ENCODE measurements around the gene KCNK7.
"Not testable (repeated sequence)": the region's sequence is repeated elsewhere in the genome, so short reads cannot be mapped to it uniquely, and the experiment has no call there.

KCNK7 gene

DNA sequence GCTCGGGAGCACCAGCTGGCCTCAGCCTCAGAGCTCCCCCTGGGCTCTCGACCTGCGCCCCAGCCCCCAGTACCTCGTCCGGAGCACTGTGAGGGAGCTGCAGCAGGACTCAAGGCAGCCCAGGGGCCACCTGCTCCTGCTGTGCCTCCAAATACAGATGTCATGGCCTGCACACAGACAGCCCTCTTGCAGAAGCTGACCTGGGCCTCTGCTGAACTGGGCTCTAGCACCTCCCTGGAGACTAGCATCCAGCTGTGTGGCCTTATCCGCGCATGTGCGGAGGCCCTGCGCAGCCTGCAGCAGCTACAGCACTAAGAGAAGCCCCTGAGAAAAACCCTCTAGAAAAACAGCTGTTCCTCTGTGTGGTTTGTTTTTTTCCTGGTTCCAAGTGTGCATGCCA lies 24.2 kb downstream of the KCNK7 start:
- DNase-seq: no peak

- DNase-seq: peak; percentile 97
Measured at GRCh38 chr11:65569973-65570918, 25.4 kb downstream of the KCNK7 start, which contains the start of gene ZNRD2. Gene ZNRD2 (plus strand): TSS chr11:65570477. CDS start chr11:65570492, 15 bp downstream.

DNA sequence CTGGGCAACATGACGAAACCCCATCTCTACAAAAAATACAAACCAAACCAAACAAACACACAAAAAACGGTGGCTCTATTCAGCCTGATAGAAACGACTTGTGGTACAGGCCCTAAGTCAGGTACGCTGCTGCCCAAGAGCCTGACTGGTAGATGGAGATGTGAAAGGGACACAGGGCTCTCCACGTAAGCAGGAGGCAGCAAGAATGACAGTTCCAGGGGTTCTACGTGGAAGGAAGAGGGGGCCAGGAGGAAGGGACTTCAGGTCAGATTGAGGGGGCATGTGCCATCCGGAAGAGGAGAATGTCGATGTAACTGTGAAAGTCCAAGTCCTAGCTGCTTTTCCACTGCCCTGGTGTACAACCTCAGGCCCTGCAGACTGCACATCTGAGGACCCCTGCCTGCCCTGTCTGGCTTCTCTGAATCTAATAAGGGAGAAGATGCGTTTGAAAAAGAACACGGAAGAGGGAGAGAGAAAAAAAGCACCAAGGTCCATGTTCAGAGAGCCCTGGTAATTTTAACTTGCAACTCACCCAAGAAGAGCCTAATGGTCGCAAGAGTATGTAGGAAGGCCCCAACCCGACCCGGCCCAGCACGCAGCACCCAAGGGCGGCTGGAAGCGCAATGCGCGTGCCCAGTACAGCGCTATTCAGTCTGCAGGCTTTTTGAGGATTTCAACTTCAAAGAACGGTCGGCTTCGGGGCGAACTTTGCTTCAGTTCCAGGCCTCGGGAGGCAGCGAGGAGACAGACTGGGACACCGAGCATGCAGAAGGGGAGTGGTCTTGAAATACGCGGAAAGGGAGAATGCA lies 26.2 kb downstream of the KCNK7 start:
- DNase-seq: no peak

DNA sequence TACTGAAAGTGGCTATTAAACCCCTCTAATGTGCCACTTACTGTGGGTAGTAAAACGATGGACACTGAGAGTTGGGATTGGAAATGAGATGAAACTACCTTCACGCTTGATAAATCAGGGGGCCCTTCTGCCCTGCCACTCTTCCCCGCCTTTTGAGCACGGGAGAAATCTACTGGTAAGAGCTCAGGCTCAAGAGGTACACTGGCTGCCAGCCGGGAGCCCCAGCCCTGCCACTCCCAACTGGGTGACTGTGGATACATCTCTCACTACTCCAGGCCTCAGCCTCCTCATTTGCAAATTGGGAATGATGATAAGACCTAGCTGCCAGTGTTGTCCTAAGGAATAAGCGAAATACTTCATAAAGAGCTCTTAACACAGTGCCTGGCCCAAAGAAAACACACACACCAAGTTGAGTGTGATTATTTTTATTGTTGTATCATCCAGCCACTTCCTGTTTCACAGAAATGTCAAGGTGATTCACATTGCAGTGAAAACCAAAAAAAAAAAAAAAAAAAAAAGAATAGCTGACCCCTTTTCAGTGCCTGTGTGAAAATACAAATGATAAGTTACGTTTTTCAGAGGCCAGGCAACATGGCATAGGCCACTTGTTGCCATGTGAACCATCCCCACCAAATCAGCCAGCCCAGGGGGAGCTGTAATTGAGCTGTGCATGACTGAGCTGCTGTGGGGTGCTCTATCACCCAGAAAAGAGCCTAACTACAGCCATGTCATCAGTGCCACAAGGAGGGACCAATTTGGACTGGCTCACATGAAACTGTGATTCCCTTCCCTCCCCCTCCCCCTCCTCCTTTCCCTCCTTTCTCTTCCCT lies 29.8 kb downstream of the KCNK7 start:
- no peak for DNase-seq

DNA sequence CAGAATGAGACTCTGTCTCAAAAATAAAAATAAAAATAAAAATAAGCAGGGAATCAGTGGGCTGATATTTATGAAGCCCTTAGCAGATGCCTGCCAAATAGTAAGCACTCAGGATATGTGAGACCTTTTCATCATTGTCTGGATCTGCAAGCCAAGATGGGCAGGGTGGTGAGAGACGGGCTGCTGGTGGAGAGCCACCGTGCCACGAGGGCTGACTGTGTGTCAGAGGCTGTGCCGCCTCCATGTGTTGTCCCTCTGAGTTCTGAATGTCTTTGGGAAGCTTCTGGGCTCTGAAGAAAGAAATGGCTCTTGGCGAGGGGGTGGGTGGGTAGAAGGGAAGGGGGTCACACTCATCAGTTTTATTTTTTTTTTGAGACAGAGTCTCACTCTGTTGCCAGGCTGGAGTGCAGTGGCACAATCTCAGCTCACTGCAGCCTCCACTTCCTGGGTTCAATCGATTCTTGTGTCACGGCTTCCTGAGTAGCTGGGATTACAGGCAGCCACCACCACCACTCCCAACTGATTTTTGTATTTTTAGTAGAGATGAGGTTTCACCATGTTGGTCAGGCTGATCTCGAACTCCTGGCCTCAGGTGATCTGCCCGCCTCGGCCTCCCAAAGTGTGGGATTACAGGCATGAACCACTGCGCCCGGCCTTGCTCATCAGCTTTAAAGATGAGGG lies 30.6 kb downstream of the KCNK7 start:
- DNase-seq: not testable (repeated sequence)

DNA sequence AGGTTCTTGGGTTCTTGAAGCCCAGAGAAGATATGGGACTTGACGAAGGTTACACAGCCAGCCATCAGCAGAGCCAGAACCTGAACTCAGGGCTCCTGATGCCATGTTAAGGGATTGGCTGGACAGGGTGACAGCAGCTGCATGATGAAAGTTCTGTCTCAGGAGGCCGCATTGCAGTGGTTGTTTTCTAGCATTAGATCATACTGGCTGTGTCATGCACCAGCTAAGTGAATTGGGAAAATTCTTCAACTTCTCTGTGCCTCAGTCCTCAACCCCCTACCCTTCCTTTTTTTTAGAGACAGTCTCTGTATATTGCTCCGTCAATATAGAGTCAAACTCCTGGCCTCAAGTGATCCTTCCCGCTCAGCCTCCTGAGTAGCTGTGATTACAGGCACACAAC lies 32.0 kb downstream of the KCNK7 start:
- DNase-seq: no peak

DNA sequence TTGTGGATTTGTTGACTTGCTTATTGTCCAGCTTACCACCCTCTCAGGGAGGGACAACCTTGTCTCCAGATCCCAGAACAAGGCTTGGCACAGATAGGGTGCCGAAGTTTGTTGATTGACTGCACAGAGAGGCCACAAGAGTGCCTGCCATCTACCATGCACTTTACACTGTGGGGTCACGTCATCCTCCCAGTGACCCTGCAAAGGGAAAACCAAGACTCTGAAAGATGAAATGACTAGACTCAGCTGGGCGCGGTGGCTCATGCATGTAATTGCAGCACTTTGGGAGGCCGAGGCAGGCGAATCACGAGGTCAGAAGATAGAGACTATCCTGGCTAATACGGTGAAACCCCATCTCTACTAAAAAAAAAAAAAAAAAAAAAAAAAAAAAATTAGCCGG lies 32.8 kb downstream of the KCNK7 start:
- no peak for DNase-seq

DNA sequence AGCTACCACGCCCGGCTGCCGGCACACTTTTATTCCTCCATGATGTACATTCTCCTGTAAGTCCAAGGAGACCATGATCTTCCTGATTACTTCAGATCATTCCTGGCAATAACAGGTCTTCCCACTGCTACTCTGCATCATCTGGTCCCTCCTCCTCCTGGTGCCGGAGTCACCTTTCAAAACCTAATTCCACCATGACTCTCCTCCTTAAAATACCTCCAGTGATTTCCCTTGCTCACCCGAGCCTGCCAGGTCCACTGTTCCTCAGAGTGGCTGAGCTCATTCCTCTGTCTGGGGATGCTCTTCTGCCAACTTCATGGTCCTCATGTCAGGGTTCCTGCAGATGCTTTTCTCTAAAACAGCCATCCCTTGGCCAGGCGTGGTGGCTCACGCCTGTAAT lies 33.6 kb downstream of the KCNK7 start:
- no peak for DNase-seq

GRCh38 chr11:65560555-65561418 lies 34.8 kb downstream of the KCNK7 start:
- DNase-seq: peak in 1 of 2 experiments; percentile 73

DNA sequence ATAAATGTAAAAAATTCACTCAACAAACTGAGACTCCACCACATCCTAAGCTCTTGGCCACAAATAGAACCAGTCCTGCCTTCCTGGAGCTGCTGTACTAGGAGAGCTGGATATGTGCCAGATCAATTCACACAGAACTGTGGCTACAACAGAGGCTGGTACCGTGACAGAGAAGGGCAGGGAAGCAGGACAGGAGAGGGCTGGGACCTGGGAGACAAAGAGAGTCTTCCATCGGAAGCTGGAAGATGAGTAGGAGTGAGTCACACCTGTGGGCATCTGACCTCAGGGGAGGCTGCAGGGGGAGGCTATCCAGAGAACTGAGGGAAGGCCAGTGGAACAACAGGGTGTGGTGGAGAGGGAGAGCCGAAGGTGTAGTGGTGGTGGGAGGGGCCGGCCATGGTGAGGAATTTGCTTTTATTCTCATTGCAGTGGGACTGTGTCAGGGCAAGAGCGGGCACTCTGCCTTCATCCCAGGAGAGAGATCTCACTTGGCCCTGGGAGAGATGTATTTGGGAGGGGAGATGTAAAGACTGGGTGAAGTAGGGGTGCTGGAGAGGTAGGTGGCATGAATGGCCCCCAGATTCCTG lies 35.6 kb downstream of the KCNK7 start:
- peak; percentile 56 to 83 for DNase-seq

- DNase-seq: no peak
Measured at GRCh38 chr11:65559535-65559934, 36.1 kb downstream of the KCNK7 start.

- no peak for DNase-seq
Measured at GRCh38 chr11:65558930-65559509, 36.6 kb downstream of the KCNK7 start.

DNA sequence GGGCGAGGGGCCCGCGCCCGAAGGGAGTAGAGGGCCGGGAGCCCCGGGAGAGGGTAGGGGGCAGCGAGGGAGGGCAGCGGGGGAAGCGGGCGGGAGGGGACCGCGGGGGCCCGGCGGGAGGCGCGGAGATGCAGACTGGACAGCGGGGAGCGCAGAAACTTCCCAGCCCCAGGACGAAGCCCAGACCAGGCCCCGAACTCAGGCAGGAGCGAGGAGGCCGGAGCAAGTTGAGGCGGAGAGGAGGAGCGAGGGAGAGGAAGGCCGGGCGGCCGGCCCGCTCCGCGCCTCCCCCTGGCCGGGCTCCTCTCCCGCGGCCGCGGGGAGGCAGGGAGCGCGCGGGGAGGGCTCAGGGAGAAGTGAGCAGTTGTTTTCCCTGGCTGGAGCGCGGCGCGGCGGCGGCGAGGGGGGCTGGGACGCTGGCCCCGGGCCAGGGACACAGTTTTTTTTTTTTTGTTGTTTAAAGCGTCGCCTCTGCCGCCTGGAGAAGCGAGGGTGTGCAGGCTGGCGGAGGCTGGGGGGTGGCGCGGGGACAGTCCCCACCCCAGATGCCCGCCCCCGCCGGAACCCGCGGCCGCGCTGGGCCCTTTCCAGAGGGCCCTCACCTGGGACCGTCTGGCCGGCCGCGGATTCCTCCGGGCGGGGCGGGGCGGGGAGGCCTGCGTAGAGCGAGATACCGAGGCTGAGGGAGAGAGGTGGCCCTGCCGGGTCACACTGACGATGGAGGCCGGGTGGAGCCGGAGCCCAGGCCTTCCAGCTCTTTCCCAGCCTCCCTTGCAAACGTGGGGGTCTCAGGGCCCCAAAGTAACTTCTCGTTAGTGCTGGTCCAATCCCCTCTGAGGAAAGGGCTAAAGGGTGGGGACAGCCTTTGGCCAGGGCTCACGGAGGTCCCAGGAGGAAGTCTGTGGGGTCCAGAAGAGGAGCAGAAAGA lies 37.3 kb downstream of the KCNK7 start, which contains the start of gene LTBP3:
LTBP3 (minus strand) TSS at position 358 of the 928 bp plus-strand sequence. CDS start 400 bp downstream, outside the sequence.
- no peak for DNase-seq

- DNase-seq: no peak
Measured at GRCh38 chr11:65557280-65558001, 38.2 kb downstream of the KCNK7 start.

DNA sequence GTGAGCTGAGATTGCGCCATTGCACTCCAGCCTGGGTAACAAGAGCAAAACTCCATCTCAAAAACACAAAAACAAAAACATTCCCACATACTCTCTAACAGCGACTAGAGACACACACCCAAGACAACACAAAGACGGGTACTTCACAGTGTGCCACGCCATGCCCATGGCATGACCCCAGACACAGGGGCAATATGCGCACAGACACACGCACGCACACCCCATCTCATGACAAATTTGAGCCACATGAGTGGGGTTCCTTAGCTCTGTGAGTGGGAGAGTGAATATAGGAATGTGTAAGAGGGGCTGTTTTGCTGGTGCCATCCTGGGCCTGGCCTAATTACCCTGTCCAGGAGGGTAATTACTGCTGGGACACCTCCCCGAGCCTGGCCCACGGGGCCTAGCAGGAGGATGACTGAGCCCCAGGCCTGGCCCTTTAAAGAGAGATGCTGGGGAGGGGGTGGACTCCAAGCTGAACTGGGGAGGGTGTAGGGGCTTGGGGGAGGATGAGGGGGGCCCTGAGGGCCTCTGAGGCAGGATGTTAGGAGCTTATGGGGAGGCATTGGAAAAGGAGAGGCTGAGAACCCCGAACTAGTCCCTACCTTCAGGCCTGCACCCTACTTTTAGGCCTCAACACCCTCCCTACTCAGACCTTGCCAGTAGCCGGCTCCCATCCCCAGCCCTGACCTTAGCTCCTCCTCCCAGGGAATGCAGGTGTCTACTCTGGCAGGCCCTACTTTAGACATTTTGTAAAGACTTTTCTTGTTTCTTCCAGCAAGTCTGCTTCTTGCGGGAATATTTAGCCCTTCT lies 38.9 kb downstream of the KCNK7 start:
- peak in 1 of 2 experiments; percentile 18 for DNase-seq

DNA sequence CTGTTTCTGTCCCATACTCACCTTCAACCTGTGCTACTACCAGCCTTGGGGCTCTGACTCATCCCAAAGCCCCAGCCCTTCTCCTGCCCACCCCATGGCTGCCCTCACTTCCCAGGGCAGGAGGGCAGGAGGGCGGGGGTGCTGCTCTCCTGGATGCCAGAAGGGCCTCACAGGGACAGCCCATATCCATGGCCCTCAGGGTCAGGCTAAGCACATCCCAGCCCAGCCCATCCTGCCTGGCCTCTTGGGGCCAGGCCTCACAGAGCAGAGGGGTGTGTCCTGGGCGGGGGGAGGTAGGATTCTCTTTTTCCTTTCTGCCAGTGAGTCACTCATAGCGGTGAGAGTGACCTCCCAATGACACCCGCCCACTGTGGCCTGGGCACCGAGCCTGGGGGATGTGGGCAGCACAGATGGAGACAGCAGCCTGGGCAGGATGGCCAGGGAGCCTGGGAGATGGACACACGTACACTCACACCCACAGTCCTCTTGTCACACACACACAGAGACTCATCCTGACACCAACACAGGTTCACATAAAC lies 39.8 kb downstream of the KCNK7 start:
- DNase-seq: peak; percentile 75 to 92

GRCh38 chr11:65554842-65555430 lies 40.7 kb downstream of the KCNK7 start:
- no peak for DNase-seq

Measured in SW 1271 (cell line).